GM21515 (cell line): ENCODE data around the gene KIF1B.
"Not testable (repeated sequence)": the region's sequence is repeated elsewhere in the genome, so short reads cannot be mapped to it uniquely, and the experiment has no call there.

ENCODE experiments used
- ATAC-seq: cut with Tn5 transposase; IDR thresholded peaks from one replicate; pipeline ENCODE4 v1.9.1; 2021; ENCODE audit not compliant: unreplicated experiment

KIF1B gene

GRCh38 chr1:10380594-10381275 lies 170.4 kb downstream of the KIF1B start:
- ATAC-seq, result no peak

- ATAC-seq, result no peak
These were observed 173.3 kb downstream of the KIF1B start for GRCh38 chr1:10383630-10384029.

GRCh38 chr1:10384219-10384618 lies 173.8 kb downstream of the KIF1B start:
- no peak for ATAC-seq

GRCh38 chr1:10386761-10387676 lies 176.6 kb downstream of the KIF1B start:
- ATAC-seq, result no peak

- ATAC-seq, result no peak
These were observed 177.5 kb downstream of the KIF1B start for GRCh38 chr1:10387677-10388386.

- no peak for ATAC-seq
These were observed 178.0 kb downstream of the KIF1B start for GRCh38 chr1:10388387-10388715.

- ATAC-seq, result no peak
These were observed 179.1 kb downstream of the KIF1B start for GRCh38 chr1:10389271-10389973.

GRCh38 chr1:10396870-10397269 lies 186.5 kb downstream of the KIF1B start:
- no peak for ATAC-seq

GRCh38 chr1:10398278-10398733 lies 187.9 kb downstream of the KIF1B start:
- ATAC-seq, result no peak

GRCh38 chr1:10398734-10399443 lies 188.5 kb downstream of the KIF1B start, which contains the start of gene PGD:
Gene PGD (plus strand): TSS chr1:10399064. CDS start chr1:10399118, 54 bp downstream.
- peak; percentile 95 for ATAC-seq

- peak; percentile 10 for ATAC-seq
These were observed 189.1 kb downstream of the KIF1B start for GRCh38 chr1:10399444-10399941.

GRCh38 chr1:10400013-10400412 lies 189.6 kb downstream of the KIF1B start:
- no peak for ATAC-seq

GRCh38 chr1:10401281-10401680 lies 190.9 kb downstream of the KIF1B start:
- no peak for ATAC-seq

GRCh38 chr1:10402729-10403274 lies 192.4 kb downstream of the KIF1B start:
- no peak for ATAC-seq

GRCh38 chr1:10407201-10407600 lies 196.8 kb downstream of the KIF1B start:
- no peak for ATAC-seq

GRCh38 chr1:10415211-10415930 lies 205.0 kb downstream of the KIF1B start:
- no peak for ATAC-seq

GRCh38 chr1:10415967-10416366 lies 205.6 kb downstream of the KIF1B start:
- ATAC-seq, result not testable (repeated sequence)

- not testable (repeated sequence) for ATAC-seq
These were observed 208.4 kb downstream of the KIF1B start for GRCh38 chr1:10418741-10419140.

GRCh38 chr1:10419351-10419750 lies 209.0 kb downstream of the KIF1B start:
- ATAC-seq, result no peak
